K562 (cell line): ENCODE results near the gene LRRC41. TPM values are rescaled to one million over a fixed set of nuclear protein-coding genes. Genes with fewer than 3 reads are reported as not detected.

Experiments
- ATF7 ChIP-seq: fragments of 450-650 bp; IDR thresholded peaks from 2 replicates; pipeline ENCODE4 v1.7.1; 2014; ENCODE audit warnings: mild to moderate bottlenecking, moderate library complexity
- CBX3 ChIP-seq, 2 experiments: IDR thresholded peaks; 1 replicate in 1 of 2; 2 replicates in 1 of 2; pipeline ENCODE4 v1.6.1; 2012; ENCODE audit warnings: inconsistent platforms in 2 of 2, low read length in 2 of 2, borderline replicate concordance in 1 of 2, control low read depth in 1 of 2
- CTCF ChIP-seq, 3 experiments: IDR thresholded peaks in 2 of 3; conservative IDR thresholded peaks in 1 of 3; 2 replicates each; pipeline ENCODE4 v1.5.1; 2011 to 2012; ENCODE audit warnings: low read length in 3 of 3, mild to moderate bottlenecking in 3 of 3, control low read depth in 2 of 3, improper control_type of control experiment in 1 of 3, inconsistent platforms in 1 of 3, low read depth in 1 of 3, mixed read lengths in 1 of 3, moderate library complexity in 1 of 3; ENCODE audit not compliant: insufficient read depth in 2 of 3
- ELF1 ChIP-seq: fragments of 200-800 bp; sonication (Bioruptor generic); IDR thresholded peaks from 2 replicates; pipeline ENCODE4 v1.6.1; 2016; ENCODE audit warnings: missing genetic modification characterization, missing compliant biosample characterization
- EWSR1 ChIP-seq: fragments of 450-650 bp; IDR thresholded peaks from 2 replicates; pipeline ENCODE4 v1.6.1; 2018; ENCODE audit warnings: borderline replicate concordance, mild to moderate bottlenecking, low read depth, moderate library complexity; ENCODE audit not compliant: partially characterized antibody
- FOXJ2 ChIP-seq: fragments of 200-800 bp; sonication (Bioruptor generic); IDR thresholded peaks from 2 replicates; pipeline ENCODE4 v1.6.1; 2016; ENCODE audit warnings: missing genetic modification characterization, missing compliant biosample characterization
- FOXK2 ChIP-seq, 2 experiments: fragments of 450-650 bp; IDR thresholded peaks in 1 of 2; conservative IDR thresholded peaks in 1 of 2; 2 replicates each; pipeline ENCODE4 v1.6.1; 2016; ENCODE audit warnings: low read depth in 2 of 2, mild to moderate bottlenecking in 1 of 2
- GTF2E2 ChIP-seq: fragments of 200-800 bp; sonication (Bioruptor generic); IDR thresholded peaks from 2 replicates; pipeline ENCODE4 v1.6.1; 2016; ENCODE audit warnings: missing genetic modification characterization, missing compliant biosample characterization
- JUND ChIP-seq, 2 experiments: IDR thresholded peaks; 2 replicates in 1 of 2; 3 replicates in 1 of 2; pipeline ENCODE4 v1.6.1; 2011; ENCODE audit warnings: borderline replicate concordance in 2 of 2, low read depth in 2 of 2, low read length in 2 of 2, improper control_type of control experiment in 1 of 2, missing biosample characterization in 1 of 2, missing genetic modification characterization in 1 of 2, missing genetic modification reagents in 1 of 2
- MTA3 ChIP-seq: fragments of 450-650 bp; formaldehyde crosslinking; IDR thresholded peaks from 2 replicates; pipeline ENCODE4 v1.6.1; 2017; ENCODE audit warnings: mild to moderate bottlenecking, borderline replicate concordance
- RB1 ChIP-seq: fragments of 450-650 bp; IDR thresholded peaks from 2 replicates; pipeline ENCODE4 v1.6.1; 2017; ENCODE audit warnings: low read depth, mild to moderate bottlenecking
- REST ChIP-seq, 2 experiments: fragments of 450-650 bp; formaldehyde crosslinking in 1 of 2; IDR thresholded peaks; 2 replicates each; pipeline versions ENCODE4 v1.4.0 to v1.6.1; 2014 to 2020; ENCODE audit warnings: mild to moderate bottlenecking in 2 of 2, borderline replicate concordance in 1 of 2, low read depth in 1 of 2
- TBL1XR1 ChIP-seq, 2 experiments: IDR thresholded peaks; 2 replicates each; pipeline ENCODE4 v1.6.1; 2012; ENCODE audit warnings: improper control_type of control experiment in 2 of 2, low read length in 2 of 2, mild to moderate bottlenecking in 1 of 2
- TBP ChIP-seq: optimal IDR thresholded peaks from 2 replicates; pipeline ENCODE3; 2011; ENCODE audit warnings: low read depth, low read length, improper control_type of control experiment
- ZNF121 ChIP-seq: sonication (generic); formaldehyde crosslinking; conservative IDR thresholded peaks from 2 replicates; pipeline ENCODE4 v1.8.0; 2022; ENCODE audit warnings: missing genetic modification reagents
- ZNF57 ChIP-seq: fragments of 450-650 bp; formaldehyde crosslinking; IDR thresholded peaks from 2 replicates; pipeline ENCODE4 v1.4.0; 2020; ENCODE audit warnings: mild to moderate bottlenecking, moderate library complexity
- ZNF830 ChIP-seq: fragments of 250-450 bp; sonication (Bioruptor Pico); IDR thresholded peaks from 2 replicates; pipeline ENCODE4 v1.5.0; 2021; ENCODE audit warnings: mild to moderate bottlenecking
- polyA plus RNA-seq, 8 experiments: library from polyadenylated mRNA; depleted of rRNA in 4 of 8; stranded (reverse) in 5 of 8; unstranded in 3 of 8; fragments of >200 nt; fragmentation: Nextera tagmentation in 2 of 8; fragmentation: Illumina TruSeq in 1 of 8; extraction: Ambion mirVana in 2 of 8; extraction: Trizol in 1 of 8; gene quantifications; 2 replicates each; pipeline versions ENCODE4 v1.2.1 to v1.2.3, GENCODE V29; 2011 to 2014; ENCODE audit warnings: inconsistent platforms in 1 of 8, missing spikeins in 1 of 8
- total RNA-seq, 7 experiments: library from RNA; depleted of rRNA in 6 of 7; stranded (reverse); fragments of >200 nt in 6 of 7; fragmentation: Illumina TruSeq in 2 of 7; extraction: Trizol in 2 of 7; gene quantifications; 2 replicates each; pipeline versions ENCODE4 v1.2.1 to v1.2.3, GENCODE V29; 2011 to 2021; ENCODE audit warnings: low replicate concordance in 1 of 7

Gene LRRC41
- total and polyA plus RNA-seq, 9 of the 15 experiments (the other 6 are each of a cell fraction or from before 2014, with no cell fraction given) = 10.5 to 64.7 (median 44.2) TPM

- TF ChIP-seq CTCF (IDR thresholded peaks at IDR 0.05 in 2 of 3, conservative IDR thresholded peaks at IDR 0.05 in 1 of 3; ENCODE audit: insufficient read depth in 2 of 3, low read depth in 1 of 3, low read length in 3 of 3) = peak; percentile 67 to 96 (median 80)
- peak; percentile 85 for TF ChIP-seq REST (IDR thresholded peaks at IDR 0.05; ENCODE audit: borderline replicate concordance)
- no peak for TF ChIP-seq REST (CRISPR knock-in tag; IDR thresholded peaks at IDR 0.05; ENCODE audit: low read depth)
- TF ChIP-seq RB1 = peak; percentile 62; the same call in 1 of the 2 replicates
- 0 out of 2 replicates have a peak, but pooled peaks have one; percentile 49 for TF ChIP-seq FOXJ2 (tag)
- peak; percentile 72 for TF ChIP-seq TBP
- peak; percentile 47; the same call in 1 of the 2 replicates for TF ChIP-seq JUND (IDR thresholded peaks at IDR 0.05; ENCODE audit: borderline replicate concordance, low read depth, low read length)
- no peak for TF ChIP-seq JUND (tag; IDR thresholded peaks at IDR 0.05; ENCODE audit: borderline replicate concordance, low read depth, low read length)
- no peak for TF ChIP-seq ZNF121 (CRISPR knock-in tag)
- no peak for TF ChIP-seq CBX3 (IDR thresholded peaks at IDR 0.05; ENCODE audit: borderline replicate concordance in 1 of 2, low read length in 2 of 2)
- no peak for TF ChIP-seq EWSR1
- TF ChIP-seq MTA3 = peak; percentile 59; the same call in 1 of the 2 replicates
- no peak for TF ChIP-seq ZNF57 (CRISPR knock-in tag)
- no peak for TF ChIP-seq ZNF830 (CRISPR knock-in tag)
- TF ChIP-seq GTF2E2 (tag) = no peak
- TF ChIP-seq TBL1XR1 (IDR thresholded peaks at IDR 0.05; ENCODE audit: low read length in 2 of 2) = peak in 1 of 2 experiments; percentile 44; a peak in 1 of 4 replicates
- TF ChIP-seq FOXK2 (conservative IDR thresholded peaks at IDR 0.05 in 1 of 2, IDR thresholded peaks at IDR 0.05 in 1 of 2; ENCODE audit: low read depth in 2 of 2) = peak; percentile 88 to 89
- TF ChIP-seq ELF1 (tag) = peak; percentile 80
- TF ChIP-seq ATF7 = peak; percentile 41; the same call in 1 of the 2 replicates
Measured at GRCh38 chr1:46333300-46334029, 30.0 kb upstream of the LRRC41 start (continued).
